ENCODE measurements around the gene CS.
"Not testable (repeated sequence)": the region's sequence is repeated elsewhere in the genome, so short reads cannot be mapped to it uniquely, and the experiment has no call there.

DNA sequence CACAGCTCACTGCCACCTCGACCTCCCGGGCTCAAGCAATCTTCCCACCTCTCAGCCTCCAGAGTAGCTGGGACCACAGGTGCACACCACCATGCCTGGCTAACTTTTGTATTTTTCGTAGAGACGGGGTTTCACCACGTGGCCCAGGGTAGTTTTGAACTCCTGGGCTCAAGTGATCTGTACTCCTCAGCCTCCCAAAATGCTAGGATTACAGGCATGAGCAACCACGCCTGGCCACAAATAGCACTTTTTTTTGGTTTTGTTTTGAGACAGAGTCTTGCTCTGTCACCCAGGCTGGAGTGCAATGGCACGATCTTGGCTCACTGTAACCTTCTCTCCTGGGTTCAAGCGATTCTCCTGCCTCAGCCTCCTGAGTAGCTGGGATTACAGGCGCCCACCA is 47.1 kb upstream of the CS start:
- TF ChIP-seq, protein P1, sequence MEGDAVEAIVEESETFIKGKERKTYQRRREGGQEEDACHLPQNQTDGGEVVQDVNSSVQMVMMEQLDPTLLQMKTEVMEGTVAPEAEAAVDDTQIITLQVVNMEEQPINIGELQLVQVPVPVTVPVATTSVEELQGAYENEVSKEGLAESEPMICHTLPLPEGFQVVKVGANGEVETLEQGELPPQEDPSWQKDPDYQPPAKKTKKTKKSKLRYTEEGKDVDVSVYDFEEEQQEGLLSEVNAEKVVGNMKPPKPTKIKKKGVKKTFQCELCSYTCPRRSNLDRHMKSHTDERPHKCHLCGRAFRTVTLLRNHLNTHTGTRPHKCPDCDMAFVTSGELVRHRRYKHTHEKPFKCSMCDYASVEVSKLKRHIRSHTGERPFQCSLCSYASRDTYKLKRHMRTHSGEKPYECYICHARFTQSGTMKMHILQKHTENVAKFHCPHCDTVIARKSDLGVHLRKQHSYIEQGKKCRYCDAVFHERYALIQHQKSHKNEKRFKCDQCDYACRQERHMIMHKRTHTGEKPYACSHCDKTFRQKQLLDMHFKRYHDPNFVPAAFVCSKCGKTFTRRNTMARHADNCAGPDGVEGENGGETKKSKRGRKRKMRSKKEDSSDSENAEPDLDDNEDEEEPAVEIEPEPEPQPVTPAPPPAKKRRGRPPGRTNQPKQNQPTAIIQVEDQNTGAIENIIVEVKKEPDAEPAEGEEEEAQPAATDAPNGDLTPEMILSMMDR (IDR thresholded peaks at IDR 0.05 in 4 of 5, conservative IDR thresholded peaks at IDR 0.05 in 1 of 5): not testable (repeated sequence)
- not testable (repeated sequence) for TF ChIP-seq POLR2A (IDR thresholded peaks at IDR 0.05)

All from gastrocnemius medialis (tissue), 4 donors.